Measurements from ENCODE around the gene ZNF597. TPM values are rescaled to one million over a fixed set of nuclear protein-coding genes. Genes with fewer than 3 reads are reported as not detected.
A peak's percentile ranks its signal among the peaks of the same experiment; 100 is the strongest.
"Not testable (repeated sequence)": the region's sequence is repeated elsewhere in the genome, so short reads cannot be mapped to it uniquely, and the experiment has no call there.

ZNF597 gene
- total RNA-seq, 1 donor from 2014 or later = 2.3 TPM

DNA sequence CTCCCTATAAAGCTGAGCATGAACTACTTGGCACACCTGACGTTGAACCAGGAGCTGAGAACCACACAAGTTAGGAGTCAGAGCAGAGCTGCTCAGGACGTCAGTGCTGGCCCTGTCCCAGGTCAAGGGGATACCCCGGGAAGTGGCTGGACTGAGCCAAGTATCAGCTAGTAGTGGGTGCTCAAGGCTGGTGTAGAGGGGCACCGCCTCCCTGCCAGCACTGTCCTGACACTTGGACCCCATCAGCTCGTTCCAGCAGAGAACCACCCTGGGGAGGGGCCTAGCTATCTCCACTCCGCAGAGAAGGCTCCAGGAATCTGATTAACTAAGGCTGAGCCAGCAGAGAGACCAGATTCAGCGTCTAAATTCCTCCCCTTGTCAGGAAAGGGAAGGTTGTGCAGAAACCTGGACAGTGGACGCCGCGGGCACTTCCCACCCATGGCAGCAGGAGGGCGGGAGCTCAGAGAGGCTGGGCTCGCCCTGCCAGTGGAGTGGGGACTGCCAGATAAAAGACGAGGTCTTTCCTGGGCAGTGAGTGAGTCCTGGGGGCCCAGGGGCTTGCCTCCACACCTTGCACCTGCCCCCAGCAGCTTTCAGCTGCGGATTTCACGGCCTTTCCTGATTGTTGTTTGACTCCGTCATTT lies 31.0 kb upstream of the ZNF597 start:
- Mint-ChIP-seq H3K4me1 (ENCODE audit: unreplicated experiment) (peaks cover 13% of the 10 kb centered on the region), H3K36me3 (ENCODE audit: unreplicated experiment) (peaks cover 3% of the 10 kb centered on the region), H3K4me3 (ENCODE audit: unreplicated experiment) (no peak overlapping the region), H3K27me3 (ENCODE audit: unreplicated experiment) (no peaks in the 10 kb centered on the region), H3K27ac (ENCODE audit: unreplicated experiment) (no peak overlapping the region), H3K9me3 (ENCODE audit: unreplicated experiment) (no peaks in the 10 kb centered on the region)
- DNase-seq (ENCODE audit: extremely low spot score, unreplicated experiment) = no peak
- TF ChIP-seq, protein P1, sequence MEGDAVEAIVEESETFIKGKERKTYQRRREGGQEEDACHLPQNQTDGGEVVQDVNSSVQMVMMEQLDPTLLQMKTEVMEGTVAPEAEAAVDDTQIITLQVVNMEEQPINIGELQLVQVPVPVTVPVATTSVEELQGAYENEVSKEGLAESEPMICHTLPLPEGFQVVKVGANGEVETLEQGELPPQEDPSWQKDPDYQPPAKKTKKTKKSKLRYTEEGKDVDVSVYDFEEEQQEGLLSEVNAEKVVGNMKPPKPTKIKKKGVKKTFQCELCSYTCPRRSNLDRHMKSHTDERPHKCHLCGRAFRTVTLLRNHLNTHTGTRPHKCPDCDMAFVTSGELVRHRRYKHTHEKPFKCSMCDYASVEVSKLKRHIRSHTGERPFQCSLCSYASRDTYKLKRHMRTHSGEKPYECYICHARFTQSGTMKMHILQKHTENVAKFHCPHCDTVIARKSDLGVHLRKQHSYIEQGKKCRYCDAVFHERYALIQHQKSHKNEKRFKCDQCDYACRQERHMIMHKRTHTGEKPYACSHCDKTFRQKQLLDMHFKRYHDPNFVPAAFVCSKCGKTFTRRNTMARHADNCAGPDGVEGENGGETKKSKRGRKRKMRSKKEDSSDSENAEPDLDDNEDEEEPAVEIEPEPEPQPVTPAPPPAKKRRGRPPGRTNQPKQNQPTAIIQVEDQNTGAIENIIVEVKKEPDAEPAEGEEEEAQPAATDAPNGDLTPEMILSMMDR (IDR thresholded peaks at IDR 0.05) = no peak

- H3K4me3 Mint-ChIP-seq (ENCODE audit: unreplicated experiment) = not testable (repeated sequence)
Observed at GRCh38 chr16:3473596-3473943, 30.3 kb upstream of the ZNF597 start.

DNA sequence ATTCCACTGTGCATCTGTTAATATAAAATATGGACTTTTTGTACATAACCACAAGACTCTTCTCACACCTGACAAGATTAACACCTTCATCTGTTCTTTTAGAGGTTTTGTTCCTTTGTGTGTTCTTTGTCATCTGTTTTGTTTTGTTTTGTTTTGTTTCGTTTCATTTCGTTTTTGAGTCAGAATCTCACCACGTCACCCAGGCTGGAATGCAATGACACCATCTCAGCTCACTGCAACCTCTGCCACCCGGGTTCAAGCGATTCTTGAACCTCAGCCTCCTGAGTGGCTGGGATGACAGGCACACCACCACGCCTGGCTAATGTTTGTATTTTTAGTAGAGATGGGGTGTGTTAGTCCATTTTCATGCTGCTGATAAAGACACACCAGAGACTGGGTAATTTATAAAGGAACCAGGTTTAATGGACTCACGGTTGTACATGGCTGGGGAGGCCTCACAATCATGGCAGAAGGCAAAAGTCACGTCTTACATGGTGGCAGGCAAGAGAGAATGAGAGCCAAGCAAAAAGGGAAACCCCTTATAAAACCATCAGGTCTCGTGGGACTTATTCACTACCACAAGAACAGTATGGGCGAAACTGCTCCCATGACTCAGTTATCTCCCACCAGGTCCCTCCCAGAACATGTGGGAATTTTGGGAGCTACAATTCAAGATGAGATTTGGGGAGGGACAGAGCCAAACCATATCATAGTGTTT lies 29.7 kb upstream of the ZNF597 start:
- DNase-seq (ENCODE audit: extremely low spot score, unreplicated experiment) = no peak
- Mint-ChIP-seq H3K36me3 (ENCODE audit: unreplicated experiment) (peaks cover 6% of the 10 kb centered on the region), H3K27ac (ENCODE audit: unreplicated experiment) (peak overlapping the region; percentile 38), H3K27me3 (ENCODE audit: unreplicated experiment) (no peaks in the 10 kb centered on the region), H3K9me3 (ENCODE audit: unreplicated experiment) (no peaks in the 10 kb centered on the region), H3K4me3 (ENCODE audit: unreplicated experiment) (no peak overlapping the region), H3K4me1 (ENCODE audit: unreplicated experiment) (peaks cover 11% of the 10 kb centered on the region)
- TF ChIP-seq, protein P1 (IDR thresholded peaks at IDR 0.05) = no peak

More at GRCh38 chr16:3473596-3473943, 30.3 kb upstream of the ZNF597 start:
- peaks cover 12% of the 10 kb centered on the region for H3K4me1 Mint-ChIP-seq (ENCODE audit: unreplicated experiment)
- H3K27ac Mint-ChIP-seq (ENCODE audit: unreplicated experiment); H3K9me3 Mint-ChIP-seq (ENCODE audit: unreplicated experiment); H3K27me3 Mint-ChIP-seq (ENCODE audit: unreplicated experiment); H3K36me3 Mint-ChIP-seq (ENCODE audit: unreplicated experiment); DNase-seq (ENCODE audit: extremely low spot score, unreplicated experiment): not testable (repeated sequence)

DNA sequence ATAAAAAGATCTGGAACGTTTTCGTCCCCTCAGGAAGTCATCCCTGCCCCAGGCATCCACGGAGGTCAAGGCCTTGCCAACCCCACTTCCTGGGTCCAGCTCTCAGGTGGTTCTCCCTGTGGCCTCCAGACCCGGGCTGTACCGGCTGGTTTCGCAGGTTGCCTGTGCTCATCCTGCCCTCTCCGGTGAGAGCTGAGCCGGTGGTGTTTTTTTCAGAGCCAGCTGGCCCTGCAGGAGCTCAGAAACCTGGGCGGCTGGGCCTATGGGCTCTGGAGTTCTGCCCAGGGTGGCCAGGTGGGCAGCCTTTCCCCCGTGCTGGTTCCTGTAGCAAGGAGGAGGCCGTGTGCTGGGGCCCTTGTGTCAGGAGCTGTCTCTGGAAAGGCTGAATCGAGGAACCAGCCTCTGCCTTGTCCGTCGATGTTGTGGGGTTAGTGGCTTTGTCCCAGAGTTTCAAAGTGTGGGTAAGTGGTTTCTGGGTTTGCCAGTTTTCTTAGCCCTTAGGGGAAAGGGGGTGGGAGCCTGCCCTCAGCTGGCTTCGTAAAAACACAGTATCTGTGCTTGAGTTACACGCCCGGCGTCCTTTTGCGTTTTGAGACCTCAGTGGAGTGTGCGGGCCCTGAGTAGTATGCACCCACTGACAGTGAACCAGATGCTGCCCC lies 28.3 kb upstream of the ZNF597 start:
- Mint-ChIP-seq H3K4me3 (ENCODE audit: unreplicated experiment) (no peak overlapping the region), H3K27ac (ENCODE audit: unreplicated experiment) (no peak overlapping the region), H3K9me3 (ENCODE audit: unreplicated experiment) (no peaks in the 10 kb centered on the region), H3K27me3 (ENCODE audit: unreplicated experiment) (no peaks in the 10 kb centered on the region), H3K4me1 (ENCODE audit: unreplicated experiment) (peaks cover 15% of the 10 kb centered on the region), H3K36me3 (ENCODE audit: unreplicated experiment) (peaks cover 16% of the 10 kb centered on the region)
- TF ChIP-seq, protein P1 (IDR thresholded peaks at IDR 0.05) = no peak
- no peak for DNase-seq (ENCODE audit: extremely low spot score, unreplicated experiment)

- Mint-ChIP-seq H3K9me3 (ENCODE audit: unreplicated experiment) (no peaks in the 10 kb centered on the region), H3K4me1 (ENCODE audit: unreplicated experiment) (peaks cover 18% of the 10 kb centered on the region), H3K27me3 (ENCODE audit: unreplicated experiment) (no peaks in the 10 kb centered on the region), H3K4me3 (ENCODE audit: unreplicated experiment) (no peak overlapping the region), H3K27ac (ENCODE audit: unreplicated experiment) (no peak overlapping the region), H3K36me3 (ENCODE audit: unreplicated experiment) (peaks cover 19% of the 10 kb centered on the region)
- no peak for DNase-seq (ENCODE audit: extremely low spot score, unreplicated experiment)
- TF ChIP-seq, protein P1 (IDR thresholded peaks at IDR 0.05) = no peak
Observed at GRCh38 chr16:3470723-3471122, 27.4 kb upstream of the ZNF597 start.

Measured in osteocyte (in vitro differentiated cells).